ENCODE results near the gene THPO. TPM values are rescaled to one million over a fixed set of nuclear protein-coding genes. Genes with fewer than 3 reads are reported as not detected.

The THPO gene
- total and polyA plus RNA-seq, 2 experiments from 2014 or later, result 0.14 to 1.9 TPM

GRCh38 chr3:184391266-184391665 lies 13.3 kb upstream of the THPO start:
- Mint-ChIP-seq H3K36me3 (ENCODE audit: low read depth) (no peaks in the 10 kb centered on the region), H3K4me3 (no peak overlapping the region), H3K27me3 (ENCODE audit: insufficient read depth, low read depth, poor library complexity) (peaks cover 6% of the 10 kb centered on the region), H3K9me3 (no peaks in the 10 kb centered on the region), H3K27ac (no peak overlapping the region), H3K4me1 (peaks cover 5% of the 10 kb centered on the region; the same call in 2 of the 3 replicates)
- Histone ChIP-seq H3K4me1 (ENCODE audit: insufficient read depth) (no peaks in the 10 kb centered on the region; the same call in 1 of the 2 replicates), H3K4me2 (no peak overlapping the region), H3K27me3 (ENCODE audit: insufficient read depth) (no peaks in the 10 kb centered on the region), H4K20me1 (replicated peaks; ENCODE audit: insufficient read depth) (no peaks in the 10 kb centered on the region), H3K79me2 (replicated peaks; ENCODE audit: insufficient read depth) (no peaks in the 10 kb centered on the region), H3K36me3 (ENCODE audit: insufficient read depth) (no peaks in the 10 kb centered on the region), H3K4me3 (no peak overlapping the region), H3K27ac (ENCODE audit: low read depth) (no peak overlapping the region), H3F3A (replicated peaks; ENCODE audit: low read depth) (no peaks in the 10 kb centered on the region), H2AFZ (no peak overlapping the region), H3K9me2 (ENCODE audit: insufficient read depth) (no peaks in the 10 kb centered on the region)
- TF ChIP-seq CREB1 (CRISPR knock-in tag; IDR thresholded peaks at IDR 0.05; ENCODE audit: low read depth) (no peak), ZNF331 (CRISPR knock-in tag; IDR thresholded peaks at IDR 0.05; ENCODE audit: low read depth) (no peak), ETS1 (IDR thresholded peaks at IDR 0.05) (no peak), CTCF (conservative IDR thresholded peaks at IDR 0.05; ENCODE audit: low read depth in 2 of 2) (no peak), REST (IDR thresholded peaks at IDR 0.05; ENCODE audit: unreplicated experiment) (no peak), ZNF462 (CRISPR knock-in tag; IDR thresholded peaks at IDR 0.05) (no peak), EZH2phosphoT487 (IDR thresholded peaks at IDR 0.05; ENCODE audit: unreplicated experiment) (no peak), EZH2 (IDR thresholded peaks at IDR 0.05; ENCODE audit: low read depth, unreplicated experiment) (no peak), NANOG (IDR thresholded peaks at IDR 0.05; ENCODE audit: borderline replicate concordance) (no peak), POLR2AphosphoS5 (IDR thresholded peaks at IDR 0.05; ENCODE audit: low read depth) (no peak), ZNF114 (CRISPR knock-in tag; IDR thresholded peaks at IDR 0.05) (no peak), JUNB (IDR thresholded peaks at IDR 0.05; ENCODE audit: unreplicated experiment) (no peak), STAT1 (IDR thresholded peaks at IDR 0.05; ENCODE audit: unreplicated experiment) (no peak)
- no peak for ATAC-seq
- DNase-seq (ENCODE audit: low spot score), result no peak
